Cardiac muscle cell (in vitro differentiated cells and primary cell): ENCODE data around the gene PRTG. TPM values are rescaled to one million over a fixed set of nuclear protein-coding genes. Genes with fewer than 3 reads are reported as not detected.
A peak's percentile ranks its signal among the peaks of the same experiment; 100 is the strongest.
"Not testable (repeated sequence)": the region's sequence is repeated elsewhere in the genome, so short reads cannot be mapped to it uniquely, and the experiment has no call there.

Experiments
- DNase-seq, 2 donors: peaks; one replicate each; pipeline versions ENCODE4 v3.0.0 to v3.0.0-alpha.2; 2010 to 2017; ENCODE audit warnings: low read depth in 1 of 2, low spot score in 1 of 2
- H3K27ac ChIP-seq: fragments of 200-600 bp; sonication (generic); 2 replicates; pipeline ENCODE4 v1.5.1; 2016
- H3K27me3 ChIP-seq: fragments of 200-600 bp; sonication (generic); 2 replicates; pipeline ENCODE4 v1.6.0; 2016; ENCODE audit warnings: control low read depth
- H3K36me3 ChIP-seq: fragments of 200-600 bp; sonication (generic); 2 replicates; pipeline ENCODE4 v1.5.1; 2016; ENCODE audit warnings: control low read depth
- H3K4me1 ChIP-seq: fragments of 200-600 bp; sonication (generic); 2 replicates; pipeline ENCODE4 v1.8.1; 2017; ENCODE audit warnings: low read depth, mild to moderate bottlenecking, mixed run types
- H3K4me3 ChIP-seq: fragments of 200-600 bp; sonication (generic); 2 replicates; pipeline ENCODE4 v1.5.1; 2016; ENCODE audit warnings: mild to moderate bottlenecking
- H3K9me3 ChIP-seq: fragments of 200-600 bp; sonication (generic); 2 replicates; pipeline ENCODE4 v1.5.1; 2017; ENCODE audit warnings: low read depth, mild to moderate bottlenecking, control low read depth
- CTCF ChIP-seq: IDR thresholded peaks from 2 replicates; pipeline ENCODE4 v1.5.1; 2012; ENCODE audit warnings: low read depth, mild to moderate bottlenecking, low read length
- polyA plus RNA-seq: library from polyadenylated mRNA; unstranded; fragments of >200 nt; fragmentation: Nextera tagmentation; extraction: Ambion mirVana; gene quantifications from 2 replicates; pipeline ENCODE4 v1.2.1, GENCODE V29; 2016
- total RNA-seq: library from RNA; depleted of rRNA; stranded (reverse); fragments of >200 nt; gene quantifications from 2 replicates; pipeline ENCODE4 v1.2.3, GENCODE V29; 2016

The PRTG gene
- total and polyA plus RNA-seq, 2 experiments from 2014 or later, result 16.1 to 93.8 TPM

GRCh38 chr15:55737373-55737772, 5.6 kb downstream of the PRTG start:
- Histone ChIP-seq H3K36me3 (no peaks in the 10 kb centered on the region), H3K4me3 (peak overlapping the region; percentile 5), H3K27me3 (no peaks in the 10 kb centered on the region), H3K4me1 (peaks cover 63% of the 10 kb centered on the region), H3K9me3 (no peaks in the 10 kb centered on the region), H3K27ac (peak overlapping the region; percentile 89)
- peak; percentile 34 to 55 for DNase-seq
- TF ChIP-seq CTCF, result no peak

GRCh38 chr15:55736756-55737155, 6.2 kb downstream of the PRTG start:
- Histone ChIP-seq H3K36me3 (no peaks in the 10 kb centered on the region), H3K4me3 (peak overlapping the region; percentile 5), H3K9me3 (no peaks in the 10 kb centered on the region), H3K4me1 (peaks cover 63% of the 10 kb centered on the region), H3K27me3 (no peaks in the 10 kb centered on the region), H3K27ac (peak overlapping the region; percentile 89)
- no peak for DNase-seq
- no peak for TF ChIP-seq CTCF

- Histone ChIP-seq H3K36me3 (no peaks in the 10 kb centered on the region), H3K27ac (peak overlapping the region; percentile 89), H3K4me1 (peaks cover 55% of the 10 kb centered on the region), H3K9me3 (no peaks in the 10 kb centered on the region), H3K27me3 (no peaks in the 10 kb centered on the region), H3K4me3 (no peak overlapping the region)
- TF ChIP-seq CTCF, result no peak
- no peak for DNase-seq
These were observed 8.3 kb downstream of the PRTG start for GRCh38 chr15:55734641-55735040.

GRCh38 chr15:55733461-55733860, 9.5 kb downstream of the PRTG start:
- not testable (repeated sequence) for DNase-seq, H3K4me3 ChIP-seq, H3K36me3 ChIP-seq, H3K9me3 ChIP-seq, H3K27me3 ChIP-seq
- Histone ChIP-seq H3K4me1 (peaks cover 45% of the 10 kb centered on the region), H3K27ac (peak overlapping the region; percentile 89)

GRCh38 chr15:55721554-55722185, 21.3 kb downstream of the PRTG start:
- Histone ChIP-seq H3K4me3 (no peak overlapping the region), H3K9me3 (no peaks in the 10 kb centered on the region), H3K27me3 (no peaks in the 10 kb centered on the region), H3K4me1 (peaks cover 1% of the 10 kb centered on the region), H3K36me3 (no peaks in the 10 kb centered on the region), H3K27ac (no peak overlapping the region)
- no peak for TF ChIP-seq CTCF
- DNase-seq, result no peak

GRCh38 chr15:55715355-55716076, 27.4 kb downstream of the PRTG start:
- Histone ChIP-seq H3K4me3 (no peak overlapping the region), H3K27ac (peak overlapping the region; percentile 89), H3K36me3 (no peaks in the 10 kb centered on the region), H3K4me1 (peaks cover 19% of the 10 kb centered on the region), H3K9me3 (no peaks in the 10 kb centered on the region), H3K27me3 (no peaks in the 10 kb centered on the region)
- no peak for TF ChIP-seq CTCF
- DNase-seq, result peak in 1 of 2 donors; percentile 56
